Measurements from ENCODE around the gene TAF1D. TPM values are rescaled to one million over a fixed set of nuclear protein-coding genes. Genes with fewer than 3 reads are reported as not detected.
A peak's percentile ranks its signal among the peaks of the same experiment; 100 is the strongest.
"Not testable (repeated sequence)": the region's sequence is repeated elsewhere in the genome, so short reads cannot be mapped to it uniquely, and the experiment has no call there.

TAF1D gene
- 96.1 TPM for polyA plus RNA-seq (2013, experiment 1 of 2; ENCODE audit: insufficient read length)
- polyA plus RNA-seq (2013, experiment 2 of 2; ENCODE audit: insufficient read length), result 103 TPM

GRCh38 chr11:93741094-93741881 lies at the start of gene TAF1D, which contains the start of gene C11orf54:
TSS of gene TAF1D (minus strand) at chr11:93741495. CDS start at chr11:93739304, 2,191 bp downstream.
TSS of gene C11orf54 (plus strand) at chr11:93741672. CDS start at chr11:93747394, 5,722 bp downstream.
- peak; percentile 98 for DNase-seq

GRCh38 chr11:93784935-93785360 lies 43.7 kb upstream of the TAF1D start:
- no peak for DNase-seq

GRCh38 chr11:93784145-93784934 lies 43.0 kb upstream of the TAF1D start, which contains the start of gene MED17:
TSS of gene MED17 (plus strand) at chr11:93784282. CDS start at chr11:93784514, 232 bp downstream.
- peak; percentile 96 for DNase-seq

- no peak for DNase-seq
Observed at GRCh38 chr11:93783765-93784144, 42.5 kb upstream of the TAF1D start.

GRCh38 chr11:93783362-93783761 lies 42.1 kb upstream of the TAF1D start:
- DNase-seq, result no peak

GRCh38 chr11:93775289-93775688 lies 34.0 kb upstream of the TAF1D start:
- DNase-seq, result no peak

- DNase-seq, result not testable (repeated sequence)
Observed at GRCh38 chr11:93774560-93774959, 33.3 kb upstream of the TAF1D start.

- no peak for DNase-seq
Observed at GRCh38 chr11:93773601-93774200, 32.4 kb upstream of the TAF1D start.

GRCh38 chr11:93773045-93773477 lies 31.8 kb upstream of the TAF1D start:
- DNase-seq, result no peak

GRCh38 chr11:93772123-93772522 lies 30.8 kb upstream of the TAF1D start:
- no peak for DNase-seq

- no peak for DNase-seq
Observed at GRCh38 chr11:93770160-93770559, 28.9 kb upstream of the TAF1D start.

GRCh38 chr11:93767018-93767417 lies 25.7 kb upstream of the TAF1D start:
- no peak for DNase-seq

GRCh38 chr11:93766504-93766903 lies 25.2 kb upstream of the TAF1D start:
- DNase-seq, result no peak

GRCh38 chr11:93765551-93765950 lies 24.3 kb upstream of the TAF1D start:
- DNase-seq, result no peak

- no peak for DNase-seq
Observed at GRCh38 chr11:93761910-93762309, 20.6 kb upstream of the TAF1D start.

GRCh38 chr11:93759123-93759522 lies 17.8 kb upstream of the TAF1D start:
- not testable (repeated sequence) for DNase-seq

- no peak for DNase-seq
Observed at GRCh38 chr11:93757924-93758865, 16.9 kb upstream of the TAF1D start.

- no peak for DNase-seq
Observed at GRCh38 chr11:93757301-93757700, 16.0 kb upstream of the TAF1D start.

- no peak for DNase-seq
Observed at GRCh38 chr11:93756748-93757147, 15.5 kb upstream of the TAF1D start.

- no peak for DNase-seq
Observed at GRCh38 chr11:93753241-93753640, 11.9 kb upstream of the TAF1D start.

GRCh38 chr11:93751001-93751400 lies 9.7 kb upstream of the TAF1D start:
- no peak for DNase-seq

GRCh38 chr11:93747122-93747521 lies 5.8 kb upstream of the TAF1D start:
- DNase-seq, result no peak

Measured in fibroblast of skin of back (primary cell).